Activated CD8-positive, alpha-beta memory T cell treated with anti-CD3 and anti-CD28 coated beads for 1 hour (primary cell): ENCODE results near the gene SUGT1.
"Not testable (repeated sequence)": the region's sequence is repeated elsewhere in the genome, so short reads cannot be mapped to it uniquely, and the experiment has no call there.

Source experiments
- DNase-seq, 2 donors: peaks; one replicate each; pipeline ENCODE4 v3.0.0-alpha.2; 2020; ENCODE audit warnings: low read depth in 1 of 2; ENCODE audit errors: extremely low read depth in 1 of 2

SUGT1 gene

GRCh38 chr13:52652196-52652979, at the start of gene SUGT1:
Gene SUGT1, plus strand, starts transcription at chr13:52652836. Its CDS starts 85 bp downstream, at chr13:52652921.
- peak; percentile 83 to 93 for DNase-seq

GRCh38 chr13:52603316-52603715, 49.3 kb upstream of the SUGT1 start:
- DNase-seq: not testable (repeated sequence)

- DNase-seq: not testable (repeated sequence)
Observed at GRCh38 chr13:52606126-52606525, 46.5 kb upstream of the SUGT1 start.

DNA sequence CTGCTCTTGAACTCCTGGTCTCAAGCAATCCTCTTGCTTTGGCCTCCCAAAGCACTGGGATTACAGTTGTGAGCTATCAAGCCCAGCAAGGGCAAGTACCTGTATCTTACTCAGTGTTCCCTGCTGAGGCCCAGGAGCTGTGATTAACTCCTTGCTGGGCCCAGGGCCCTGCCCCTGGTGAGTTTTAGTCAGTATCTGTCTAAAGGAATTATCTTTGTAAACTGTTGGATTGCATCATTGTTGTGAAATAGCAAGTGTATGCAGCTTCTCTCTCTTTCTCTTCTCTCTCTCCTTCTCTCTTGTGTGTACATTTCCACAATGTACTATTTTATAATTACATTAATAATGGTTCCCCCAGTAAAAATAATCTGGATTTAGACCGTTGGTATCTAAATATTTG, 45.8 kb upstream of the SUGT1 start:
- not testable (repeated sequence) for DNase-seq

DNA sequence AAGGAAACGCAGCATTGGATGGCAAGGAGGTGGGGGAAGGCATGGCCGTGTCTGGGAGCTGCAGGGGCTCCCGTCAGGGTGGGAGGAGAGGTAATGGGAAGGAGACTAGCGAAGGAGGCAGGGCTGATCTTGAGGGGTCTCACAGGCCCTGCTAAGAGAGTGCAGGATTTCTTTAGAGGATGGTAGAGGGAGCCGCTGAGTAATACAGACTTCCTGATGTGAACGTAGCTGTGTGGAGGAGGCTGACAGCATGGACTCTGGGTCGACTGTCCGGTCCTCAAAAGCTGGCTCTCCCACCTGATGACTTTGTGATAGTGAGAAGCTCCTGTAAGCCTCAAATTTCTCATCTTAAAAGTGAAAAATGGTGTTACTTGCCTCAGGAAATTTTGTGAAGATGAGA, 44.5 kb upstream of the SUGT1 start:
- DNase-seq: not testable (repeated sequence)

- not testable (repeated sequence) for DNase-seq
Observed at GRCh38 chr13:52609013-52609606, 43.5 kb upstream of the SUGT1 start.

DNA sequence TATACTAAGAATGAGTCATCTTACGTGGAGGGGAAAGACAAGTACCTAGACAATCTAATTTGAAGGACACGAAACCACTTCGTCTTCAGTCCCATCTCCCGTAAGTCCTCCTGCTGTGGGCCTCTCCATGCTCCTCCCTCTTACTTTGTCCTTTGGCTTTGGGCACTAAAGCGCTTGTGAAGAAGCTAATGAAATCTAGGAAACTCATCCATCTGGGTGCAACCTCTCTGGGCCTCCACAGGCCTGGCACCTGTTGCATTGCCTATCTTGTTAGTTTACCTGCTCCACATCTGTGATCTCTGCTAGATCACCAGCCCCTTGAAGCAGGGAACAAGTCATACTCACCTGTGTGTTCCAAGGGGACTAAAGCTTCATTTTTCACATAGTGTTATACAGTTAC, 42.5 kb upstream of the SUGT1 start:
- DNase-seq: not testable (repeated sequence)

DNA sequence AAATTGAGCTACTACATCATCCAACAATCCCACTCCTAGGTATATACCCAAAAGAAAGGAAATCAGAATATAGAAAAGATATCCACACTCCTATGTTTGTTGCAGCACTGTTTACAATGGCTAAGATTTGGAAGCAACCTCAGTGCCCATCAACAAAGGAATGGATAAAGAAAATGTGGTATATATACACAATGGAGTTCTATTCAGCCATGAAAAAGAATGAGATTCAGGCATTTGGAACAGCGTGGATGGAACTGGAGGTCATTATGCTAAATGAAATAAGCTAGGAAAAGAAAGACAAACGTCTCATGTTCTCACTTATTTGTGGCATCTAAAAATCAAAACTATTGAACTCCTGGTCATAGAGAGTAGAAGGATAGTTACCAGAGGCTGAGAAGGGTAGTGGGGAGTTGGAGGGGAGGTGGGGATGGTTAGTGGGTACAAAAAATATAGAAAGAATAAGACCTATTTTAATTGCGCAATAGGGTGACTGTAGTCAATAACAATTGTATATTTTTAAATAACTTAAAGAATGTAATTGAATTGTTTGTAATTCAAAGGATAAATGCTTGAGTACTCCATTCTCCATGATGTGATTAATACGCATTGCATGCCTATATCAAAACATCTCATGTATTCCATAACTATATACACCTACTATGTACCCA, 37.4 kb upstream of the SUGT1 start:
- no peak for DNase-seq

GRCh38 chr13:52615812-52616211, 36.8 kb upstream of the SUGT1 start:
- DNase-seq: no peak

- DNase-seq: peak; percentile 69 to 71
Observed at GRCh38 chr13:52617070-52618060, 35.3 kb upstream of the SUGT1 start.

DNA sequence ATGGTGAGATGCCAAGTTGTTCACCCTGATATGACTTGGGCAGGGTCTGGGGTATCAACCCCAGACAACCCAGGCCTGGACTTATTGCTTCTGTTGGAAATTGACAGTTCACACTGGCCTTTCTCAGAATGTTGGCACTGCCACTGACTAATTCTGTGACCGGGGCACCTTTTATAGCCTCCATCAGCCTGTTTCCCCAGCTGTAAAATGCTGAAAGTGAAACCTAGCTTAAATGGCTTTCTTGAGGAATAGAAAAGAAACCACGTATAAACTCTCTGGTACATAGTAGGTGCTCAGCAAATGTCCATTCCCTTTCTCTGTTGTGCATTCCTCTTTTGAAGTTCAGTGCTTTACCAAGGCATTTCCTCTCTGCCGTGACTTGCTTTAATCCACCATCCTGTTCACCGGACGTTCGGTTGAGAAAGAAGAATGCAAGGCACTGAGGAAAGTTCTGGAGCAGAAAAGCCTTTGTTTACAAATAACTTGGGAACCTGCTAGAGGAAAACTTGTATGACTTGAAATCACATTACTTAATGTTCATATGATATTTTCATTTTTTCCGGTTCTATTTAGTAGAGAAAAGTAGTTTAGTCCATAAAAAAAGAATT, 21.4 kb upstream of the SUGT1 start:
- DNase-seq: not testable (repeated sequence)

GRCh38 chr13:52638666-52639328, 13.8 kb upstream of the SUGT1 start:
- no peak for DNase-seq

DNA sequence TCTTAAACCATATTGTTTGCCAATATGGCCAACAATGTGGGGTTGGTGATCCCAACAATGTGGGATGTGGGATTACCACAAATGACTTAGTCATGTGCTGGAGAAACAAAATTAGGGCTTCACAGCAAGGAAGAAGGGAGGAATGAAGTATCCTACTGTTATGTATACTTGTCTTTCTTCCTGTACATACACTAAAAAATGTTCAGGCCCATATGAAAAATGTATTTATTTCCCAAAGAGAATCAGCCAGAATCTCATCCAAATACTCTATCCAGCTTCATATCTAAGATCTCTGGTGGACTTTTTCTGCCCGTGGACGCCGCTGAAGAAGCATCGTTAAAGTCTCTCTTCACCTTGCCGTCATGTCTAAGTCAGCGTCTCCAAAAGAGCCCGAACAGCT, 10.5 kb upstream of the SUGT1 start, which contains the start of gene HNRNPA1L2:
Gene HNRNPA1L2 (plus strand): TSS at position 301 of the 400 bp plus-strand sequence. CDS start 62 bp downstream, at position 363.
- DNase-seq: no peak

DNA sequence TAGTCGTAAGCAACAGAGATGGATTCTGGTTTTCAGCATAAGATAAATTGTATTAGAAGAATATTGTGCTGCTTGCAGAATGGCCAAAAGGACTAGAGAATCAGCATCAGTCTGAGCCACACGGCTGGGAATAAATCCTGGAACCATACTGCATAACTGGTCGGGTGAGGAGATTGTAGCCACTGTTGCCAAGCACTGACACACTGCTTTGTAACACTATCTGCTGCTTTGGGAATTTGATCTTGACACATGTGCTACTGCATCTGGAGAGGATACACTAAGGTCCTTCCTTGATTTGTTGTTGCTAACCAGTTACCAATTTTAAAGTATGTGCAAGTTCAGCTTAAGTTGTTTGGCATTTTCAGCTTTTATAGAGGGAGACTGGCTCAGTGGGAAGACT, 8.5 kb upstream of the SUGT1 start:
- no peak for DNase-seq

- no peak for DNase-seq
Observed at GRCh38 chr13:52646967-52647366, 5.7 kb upstream of the SUGT1 start.

GRCh38 chr13:52650731-52651130, 1.9 kb upstream of the SUGT1 start:
- no peak for DNase-seq

GRCh38 chr13:52651897-52652195, 790 bp upstream of the SUGT1 start:
- DNase-seq: no peak

DNA sequence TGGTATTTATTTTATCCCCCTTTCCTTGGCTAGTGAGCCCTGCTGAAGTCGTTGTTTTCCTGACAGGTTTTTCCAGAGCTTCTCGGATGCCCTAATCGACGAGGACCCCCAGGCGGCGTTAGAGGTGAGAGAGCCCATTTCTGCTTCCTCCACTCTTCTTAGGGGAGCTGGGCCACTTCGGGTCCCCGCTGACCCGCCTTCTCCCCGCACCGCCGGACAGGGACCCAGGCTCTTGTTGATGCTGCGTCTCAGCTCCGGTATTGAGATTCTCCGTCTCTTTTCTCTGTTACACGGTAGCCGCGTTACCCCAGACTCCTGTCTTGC, 306 bp downstream of the SUGT1 start:
- DNase-seq: peak in 1 of 2 donors; percentile 3

DNA sequence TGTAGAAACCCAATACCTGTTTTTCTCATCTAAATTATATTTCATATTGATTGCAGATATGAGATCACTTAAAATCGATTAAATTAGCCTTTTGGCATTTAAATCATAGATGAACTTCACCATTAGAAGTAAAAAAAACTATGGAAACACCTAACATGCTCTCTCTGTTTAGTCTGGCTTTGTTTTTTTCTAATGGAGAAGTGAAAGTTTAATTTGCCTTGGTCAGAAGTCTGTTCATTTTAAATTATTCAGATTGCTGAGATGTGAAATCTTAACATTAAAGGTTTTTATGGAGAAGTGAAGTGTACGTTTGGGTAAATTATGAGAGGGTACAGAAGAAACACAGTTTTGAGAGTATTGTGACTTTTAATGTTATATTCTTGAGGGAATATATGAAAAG, 6.7 kb downstream of the SUGT1 start:
- no peak for DNase-seq

DNA sequence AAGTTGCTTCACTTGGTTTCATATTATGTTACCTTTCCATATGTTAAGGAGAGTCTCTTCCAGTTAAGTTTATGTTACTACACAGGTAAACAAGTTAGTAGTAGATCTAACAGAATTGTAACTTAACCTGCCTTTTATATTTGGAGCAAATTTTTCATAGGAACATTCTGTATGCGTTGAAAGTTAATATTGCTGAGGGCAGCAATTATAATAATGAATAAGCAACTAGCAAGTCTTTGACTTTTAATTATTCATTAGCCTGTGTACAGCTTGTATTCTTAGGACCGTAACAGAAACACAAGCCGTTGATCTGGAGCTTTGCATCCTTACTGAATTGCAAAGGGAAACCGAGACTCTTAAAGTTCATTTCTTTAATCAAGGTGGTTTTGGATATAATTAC, 11.6 kb downstream of the SUGT1 start:
- no peak for DNase-seq
